Muscle of back (tissue), 11 donors: Measurements from ENCODE around the gene KLF13. TPM values are rescaled to one million over a fixed set of nuclear protein-coding genes. Genes with fewer than 3 reads are reported as not detected.
A peak's percentile ranks its signal among the peaks of the same experiment; 100 is the strongest.

Source experiments
- DNase-seq, 3 donors: peaks; one replicate each; pipeline versions ENCODE4 v3.0.0 to v3.0.0-alpha.2; 2013
- polyA plus RNA-seq, 10 donors: library from polyadenylated mRNA; unstranded; fragments of 120-200 nt; gene quantifications; one replicate each; pipeline ENCODE4 v1.2.1, GENCODE V29; 2013; ENCODE audit not compliant: insufficient read length in 10 of 10

Gene KLF13
- polyA plus RNA-seq, 10 donors: 32.4 to 48.3 (median 36.5) TPM

DNA sequence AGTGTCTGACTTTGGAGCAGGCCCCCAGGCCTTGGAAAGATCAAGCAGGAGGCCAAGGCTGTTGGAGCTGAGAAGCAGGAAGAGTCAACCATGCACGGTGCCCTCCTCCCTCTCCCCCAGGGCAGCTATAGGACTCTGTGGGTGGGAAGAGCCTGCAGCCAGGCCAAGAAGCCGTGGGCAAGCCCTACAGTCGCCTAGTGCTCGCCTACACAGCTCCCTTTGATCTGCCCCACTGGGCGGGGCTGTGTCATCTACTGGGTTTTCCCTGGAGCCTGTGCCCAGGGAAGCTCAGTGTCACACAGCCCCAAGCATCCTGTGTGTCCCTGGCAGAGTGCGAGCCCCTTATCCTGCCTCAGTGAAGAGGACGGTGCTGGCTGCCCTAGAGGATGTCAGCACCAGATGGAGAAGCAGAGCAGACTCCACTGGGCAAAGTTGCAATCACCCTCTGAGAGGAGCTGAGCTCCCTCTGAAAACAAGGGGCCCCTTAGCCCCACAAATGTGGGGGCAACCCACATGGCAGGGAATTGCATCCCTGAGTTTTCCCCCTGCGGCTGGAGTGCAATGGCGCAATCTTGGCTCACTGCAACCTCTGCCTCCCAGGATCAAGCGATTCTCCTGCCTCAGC, 72.2 kb downstream of the KLF13 start:
- DNase-seq: no peak

DNA sequence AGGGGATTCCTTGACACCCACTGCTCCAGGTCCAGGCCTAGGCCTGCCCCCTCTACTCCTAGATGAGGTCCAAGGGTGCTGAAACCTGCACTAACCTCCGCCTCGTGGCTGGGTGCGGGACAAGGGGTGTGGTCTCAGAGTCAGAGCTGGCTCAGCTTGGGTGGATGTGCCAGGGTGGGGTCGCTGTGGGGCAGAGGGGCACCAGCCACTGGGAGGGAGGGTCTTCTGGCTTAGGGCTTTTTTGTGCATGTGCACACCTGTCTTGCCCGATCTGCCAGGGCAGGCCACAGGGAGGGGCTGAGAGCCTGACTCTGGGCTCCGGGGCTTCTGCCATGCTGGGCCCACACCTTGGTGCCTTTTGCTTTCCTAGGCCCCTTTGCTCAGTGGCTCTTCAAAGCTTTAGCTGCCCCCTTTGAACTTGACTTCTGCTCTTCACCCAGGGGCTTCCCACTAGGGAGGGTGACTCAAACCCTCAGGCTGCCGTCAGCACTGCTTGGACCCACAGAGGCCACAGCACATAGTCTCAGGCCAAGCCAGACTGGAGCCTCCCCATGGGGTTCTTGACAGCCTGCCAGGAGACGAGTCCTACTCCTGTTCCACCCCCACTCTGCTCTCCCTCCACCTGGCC, 73.0 kb downstream of the KLF13 start:
- DNase-seq: no peak

DNA sequence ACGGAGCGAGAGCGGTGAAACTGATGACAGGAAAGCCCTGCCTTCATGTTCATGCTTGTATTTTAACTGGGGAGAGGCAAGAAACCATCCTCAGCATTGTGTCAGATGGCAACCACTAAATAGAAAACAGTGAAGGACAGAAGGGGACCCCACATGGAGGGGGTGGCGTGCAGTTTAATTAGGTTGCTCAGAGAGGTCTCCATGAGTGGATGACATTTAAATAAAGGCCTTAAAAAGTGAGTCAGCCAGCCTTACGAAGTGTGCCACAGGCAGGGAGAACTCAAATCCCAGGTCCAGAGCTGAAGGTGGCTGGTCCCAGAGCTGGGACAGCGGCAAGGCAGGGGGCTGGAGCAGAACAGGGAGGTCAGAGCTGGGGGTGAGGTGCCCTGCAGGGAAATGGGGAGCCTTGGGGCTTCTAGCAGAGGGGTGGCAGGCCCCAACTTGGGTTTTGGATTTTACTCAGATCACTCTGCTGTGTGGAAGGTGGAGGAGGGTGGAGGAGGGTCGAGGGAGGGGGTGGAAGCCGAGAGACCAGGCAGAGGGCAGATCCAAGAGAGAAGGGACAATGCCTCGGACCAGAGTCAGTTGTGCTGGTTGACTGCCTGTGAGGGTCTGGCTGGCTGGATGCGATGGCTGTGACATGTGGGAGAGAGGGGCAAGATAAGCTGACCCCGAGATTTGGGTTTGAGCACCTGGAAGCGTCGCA, 73.7 kb downstream of the KLF13 start:
- no peak for DNase-seq

DNA sequence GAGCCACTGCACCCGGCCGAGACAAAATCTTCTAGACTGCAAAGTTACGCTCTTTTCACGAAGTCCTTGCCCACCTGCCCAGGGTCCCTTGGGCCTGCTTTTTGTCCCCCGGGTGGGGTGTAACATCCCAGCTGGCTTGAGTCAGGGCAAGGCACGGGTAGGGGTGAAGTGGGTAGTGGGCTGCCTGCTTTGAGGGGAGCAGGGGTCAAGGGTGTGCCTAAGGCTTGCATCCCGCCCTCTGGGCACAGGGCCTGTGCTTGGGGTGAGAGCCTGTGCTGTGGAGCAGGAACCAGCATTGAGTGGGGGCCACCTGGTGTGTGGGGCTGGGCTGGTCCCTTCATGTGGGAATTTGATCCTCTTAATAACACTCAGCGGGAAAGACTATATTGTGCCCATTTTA, 74.6 kb downstream of the KLF13 start:
- no peak for DNase-seq

DNA sequence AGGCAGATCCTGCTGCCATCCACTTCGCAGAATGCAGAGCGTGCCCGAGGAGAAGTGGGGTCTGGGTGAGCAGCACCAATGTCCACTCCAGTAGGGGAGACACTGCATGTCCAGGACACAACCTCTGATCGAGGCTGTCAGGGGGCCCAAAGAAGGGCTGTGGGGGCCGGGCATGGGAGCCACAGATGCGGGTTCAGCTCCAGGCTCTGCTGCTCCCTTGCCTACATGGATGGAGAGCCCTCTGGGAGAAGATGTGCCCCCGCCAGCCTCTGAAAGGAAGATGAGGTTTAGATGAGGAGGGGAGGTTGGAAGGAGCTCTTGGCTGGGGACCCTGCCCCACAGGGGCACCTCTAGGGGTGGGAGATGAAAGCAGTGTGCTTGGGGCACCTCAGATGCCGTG, 75.4 kb downstream of the KLF13 start:
- no peak for DNase-seq

DNA sequence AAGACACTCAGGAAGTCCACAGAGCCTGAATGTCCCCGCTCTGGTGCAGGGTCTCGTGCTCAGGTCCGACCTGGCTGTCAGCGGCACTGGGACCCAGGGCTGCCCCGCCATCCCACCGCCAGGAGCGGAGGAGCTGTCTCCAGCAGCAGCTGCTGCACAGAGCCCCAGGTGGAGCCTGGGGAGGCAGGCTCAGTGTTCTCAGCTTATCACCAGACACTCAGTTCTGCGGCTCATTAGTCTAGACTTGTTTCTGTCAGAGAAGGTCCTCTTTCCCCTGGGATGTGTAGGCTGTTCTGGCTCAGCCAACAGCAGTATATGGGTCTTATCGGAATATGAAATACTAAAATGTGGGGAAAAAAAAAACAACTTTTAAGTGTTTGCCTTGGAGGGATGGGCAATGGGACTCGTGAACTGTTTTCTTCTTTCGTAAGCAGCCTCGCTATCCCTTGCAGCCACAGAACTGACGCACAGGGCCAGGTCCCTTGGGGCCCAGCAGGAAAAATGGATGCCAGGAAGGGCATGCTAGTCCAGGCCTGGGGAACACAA, 75.9 kb downstream of the KLF13 start:
- DNase-seq: peak in 1 of 3 donors; percentile 24

DNA sequence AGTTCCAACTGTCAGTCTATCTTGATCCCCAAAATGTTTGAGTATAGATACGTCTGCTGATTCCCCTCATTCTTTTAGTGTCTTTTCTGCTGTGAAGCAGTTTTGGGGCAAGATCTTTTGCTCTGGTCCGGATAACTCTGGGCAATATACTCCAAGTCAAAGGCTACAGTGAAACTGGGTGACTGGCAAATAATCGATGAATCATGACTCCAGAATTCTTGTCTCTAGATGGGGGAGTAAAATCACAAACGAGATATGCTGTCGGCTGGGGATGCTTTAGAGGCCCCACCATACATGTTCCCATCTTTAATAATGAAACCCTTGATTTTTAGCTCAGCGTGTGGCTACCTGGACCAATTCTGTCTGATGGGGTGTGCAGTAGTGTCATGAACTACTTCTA, 76.5 kb downstream of the KLF13 start:
- DNase-seq: no peak

DNA sequence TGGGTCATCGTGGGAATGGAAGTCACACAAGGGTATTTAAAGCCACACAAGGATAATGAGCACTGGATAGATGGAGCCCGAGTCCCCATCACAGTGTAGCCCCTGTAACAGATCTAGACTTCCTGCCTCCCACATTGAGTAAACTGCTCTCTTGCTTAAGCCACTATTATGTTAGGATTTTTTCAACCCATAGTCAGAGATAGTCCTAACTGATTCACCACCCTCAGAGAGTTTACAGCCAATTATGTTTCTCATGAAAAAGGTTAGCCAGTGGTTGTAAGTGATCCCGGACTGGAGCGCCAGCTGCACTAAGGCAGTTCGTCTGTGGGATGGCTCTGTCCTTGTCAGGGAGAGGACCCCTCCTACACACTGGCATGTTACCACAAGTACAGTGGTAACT, 77.0 kb downstream of the KLF13 start:
- DNase-seq: no peak

DNA sequence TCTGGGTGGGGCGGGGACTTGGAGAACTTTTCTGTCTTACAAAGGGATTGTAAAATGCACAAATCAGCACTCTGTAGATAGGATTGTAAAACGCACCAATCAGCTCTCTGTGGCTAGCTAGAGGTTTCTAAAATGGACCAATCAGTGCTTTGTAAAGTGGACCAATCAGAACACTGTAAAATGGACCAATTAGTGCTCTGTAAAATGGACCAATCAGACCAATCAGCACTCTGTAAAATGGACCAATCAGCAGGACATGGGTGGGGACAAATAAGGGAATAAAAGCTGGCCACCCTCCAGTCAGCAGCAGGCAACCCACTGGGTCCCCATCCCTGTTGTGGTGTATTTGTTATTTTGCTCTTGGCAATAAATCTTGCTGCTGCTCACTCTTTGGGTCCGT, 77.7 kb downstream of the KLF13 start:
- DNase-seq: no peak

DNA sequence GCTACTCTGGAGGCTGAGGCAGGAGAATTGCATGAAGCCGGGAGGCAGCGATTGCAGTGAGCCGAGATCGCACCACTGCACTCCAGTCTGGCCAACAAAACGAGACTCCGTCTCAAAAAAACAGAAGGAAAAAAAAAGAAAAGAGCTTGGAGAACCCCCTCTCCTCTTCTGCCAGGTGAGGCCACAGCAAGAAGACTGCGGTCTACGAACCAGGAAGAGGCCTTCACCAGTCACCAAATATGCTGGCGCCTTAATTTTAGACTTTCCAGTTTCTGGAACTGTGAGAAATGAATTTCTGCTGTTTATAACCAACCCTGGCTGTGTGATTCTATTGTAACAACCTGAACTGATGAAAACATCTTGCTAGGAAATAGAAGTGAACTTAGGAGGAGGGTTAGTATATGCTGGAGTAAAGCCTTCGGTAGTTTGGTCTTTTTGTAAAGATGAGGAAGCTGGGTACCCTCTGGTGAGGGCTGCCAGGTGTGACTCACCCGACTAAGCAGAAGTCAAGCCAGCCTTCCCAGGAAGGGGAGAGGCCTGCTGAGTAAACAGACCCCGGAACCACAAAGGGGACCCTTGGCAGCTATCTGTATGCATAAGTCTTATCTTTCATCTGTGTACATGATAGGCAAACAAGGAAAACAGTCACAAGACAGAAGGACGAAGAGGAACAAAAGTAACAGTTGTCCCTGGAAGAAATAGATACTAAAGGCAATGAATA, 78.7 kb downstream of the KLF13 start:
- no peak for DNase-seq

DNA sequence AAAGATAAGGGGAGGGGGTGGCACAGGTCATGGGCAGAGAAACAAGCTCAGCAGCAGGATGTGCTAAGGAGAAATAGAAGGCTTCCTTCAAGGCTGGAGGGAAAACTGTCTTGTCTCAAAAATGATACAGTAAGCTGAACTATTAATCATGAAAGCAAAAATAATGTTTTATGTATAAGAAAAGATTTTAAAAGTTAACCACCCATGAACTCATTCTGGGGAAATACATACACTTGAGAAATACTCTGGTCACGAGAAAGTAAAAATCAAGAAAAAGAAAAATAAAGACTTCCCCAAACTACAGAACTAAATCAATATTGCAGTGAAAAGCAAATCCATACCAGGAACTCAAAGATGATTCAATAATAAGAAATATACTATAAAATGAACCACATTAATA, 80.7 kb downstream of the KLF13 start:
- DNase-seq: no peak

DNA sequence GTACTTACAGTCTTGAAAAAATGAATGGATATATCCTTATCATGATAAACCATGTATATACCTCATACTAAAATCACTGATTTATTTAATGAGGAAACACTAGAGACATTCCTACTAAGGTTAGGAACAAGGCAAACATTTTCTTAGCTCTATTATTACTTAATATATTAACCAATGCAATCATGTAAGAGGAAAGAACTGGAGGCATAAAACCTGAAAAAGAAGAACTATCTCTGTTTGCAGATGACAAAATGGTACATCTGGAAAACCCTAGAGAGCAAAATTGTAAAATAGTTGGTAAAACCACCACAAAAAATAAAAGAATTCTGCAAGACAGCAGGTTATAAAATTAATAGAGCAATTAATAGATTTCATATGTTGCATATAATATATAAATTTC, 81.2 kb downstream of the KLF13 start:
- no peak for DNase-seq

DNA sequence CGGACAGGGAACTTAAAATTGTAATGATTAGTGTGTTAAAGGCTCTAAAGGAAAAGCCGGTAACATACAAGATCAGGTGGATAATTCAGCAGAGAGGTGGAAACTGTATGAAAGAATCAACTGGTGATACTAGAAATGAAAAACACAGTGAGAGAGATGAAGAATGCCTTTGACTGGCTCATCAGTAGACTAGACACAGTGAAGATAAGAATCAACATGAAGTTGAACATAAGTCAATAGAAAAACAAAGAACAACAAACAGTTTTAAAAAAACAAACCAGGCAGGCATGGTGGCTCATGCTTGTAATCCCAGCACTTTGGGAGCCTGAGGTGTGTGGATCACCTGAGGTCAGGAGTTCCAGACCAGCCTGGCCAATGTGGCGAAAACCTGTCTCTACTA, 82.1 kb downstream of the KLF13 start:
- no peak for DNase-seq

DNA sequence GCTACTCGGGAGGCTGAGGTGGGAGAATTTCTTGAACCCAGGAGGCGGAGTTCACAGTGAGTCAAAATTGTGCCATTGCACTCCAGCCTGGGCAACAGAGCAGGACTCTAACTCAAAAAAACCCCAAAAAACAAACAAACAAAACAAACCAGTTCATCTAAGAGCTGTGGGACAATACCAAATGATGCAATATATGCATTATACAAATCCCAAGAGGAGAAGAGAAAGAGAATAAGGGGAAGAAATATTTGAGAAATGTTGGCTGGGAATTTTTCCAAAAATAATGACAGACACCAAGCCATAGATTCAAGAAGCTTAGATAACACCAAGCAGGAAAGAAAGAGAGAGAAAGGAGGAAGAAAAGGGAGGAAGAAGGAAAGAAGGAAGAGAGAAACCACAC, 82.5 kb downstream of the KLF13 start:
- no peak for DNase-seq

DNA sequence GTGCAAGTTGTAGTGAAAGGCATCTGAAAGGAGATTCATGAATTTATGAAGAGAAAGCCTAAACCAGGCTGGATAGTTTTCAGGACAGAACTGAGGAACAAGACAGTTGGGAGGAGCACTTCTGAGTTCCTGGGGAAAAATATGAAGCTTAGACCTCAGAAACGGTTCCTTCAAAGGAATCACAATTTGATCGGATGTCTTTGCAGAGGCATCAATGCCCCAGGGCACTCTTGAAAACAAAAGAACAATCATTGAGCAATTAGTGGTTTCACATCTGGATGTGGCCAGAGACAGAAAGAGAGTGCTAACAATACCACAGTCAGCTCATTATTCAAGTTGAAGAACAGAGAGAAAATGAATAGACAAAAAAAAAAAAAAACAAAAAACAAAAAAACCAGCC, 86.2 kb downstream of the KLF13 start:
- DNase-seq: no peak

DNA sequence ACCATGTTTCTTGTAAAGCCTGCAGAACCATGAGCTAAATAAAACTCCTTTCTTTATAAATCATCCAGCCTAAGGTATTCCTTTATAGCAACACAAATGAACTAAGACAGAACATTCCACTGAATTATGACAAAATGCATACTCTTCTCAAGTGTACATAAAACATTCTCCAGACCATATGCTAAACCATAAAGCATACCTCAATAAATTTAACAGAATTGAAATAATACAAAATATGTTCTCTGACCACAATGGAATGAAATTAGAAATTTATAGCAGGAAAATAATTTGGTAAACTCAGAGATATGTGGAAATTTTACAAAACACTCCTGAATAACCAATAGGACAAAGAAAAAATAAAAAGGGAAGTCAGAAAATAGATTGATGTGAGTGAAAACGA, 88.6 kb downstream of the KLF13 start:
- no peak for DNase-seq

DNA sequence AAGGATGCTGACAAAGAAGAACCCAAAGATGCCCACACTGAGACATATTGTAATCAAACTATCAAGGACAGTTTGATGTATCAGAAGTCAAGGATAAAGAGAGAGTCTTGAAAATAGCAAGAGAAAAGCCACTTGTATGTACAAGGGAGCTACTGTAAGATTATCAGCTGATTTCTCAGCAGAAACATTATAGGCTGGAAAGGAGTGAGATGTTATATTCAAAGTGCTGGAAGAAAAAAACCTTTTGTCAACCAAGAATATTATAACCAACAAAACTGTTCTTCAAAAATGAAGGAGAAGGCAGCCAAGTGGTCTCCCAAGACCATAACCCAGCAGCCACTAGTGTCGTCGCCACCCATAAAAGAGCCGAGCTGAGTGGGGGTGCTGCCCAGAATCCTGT, 93.2 kb downstream of the KLF13 start:
- DNase-seq: no peak

DNA sequence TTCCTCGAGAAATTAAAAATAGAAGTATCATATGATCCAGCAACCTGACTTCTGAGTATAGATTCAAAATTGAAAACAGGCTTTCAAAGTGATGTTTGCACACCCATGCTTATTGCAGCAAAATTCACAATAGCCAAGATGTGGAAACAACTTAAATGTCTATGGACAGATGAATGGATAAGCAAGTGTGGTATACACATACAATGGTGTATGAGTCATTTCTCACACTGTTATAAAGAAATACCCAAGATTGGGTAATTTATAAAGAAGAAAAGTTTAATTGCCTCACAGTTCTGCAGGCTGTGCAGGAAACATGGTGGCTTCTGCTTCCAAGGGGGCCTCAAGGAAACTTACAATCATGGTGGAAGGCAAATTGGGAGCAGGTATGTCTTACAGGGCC, 100.8 kb downstream of the KLF13 start:
- no peak for DNase-seq
